Dedifferentiated amniotic fluid mesenchymal stem cell (primary cell): ENCODE data around the gene DACT2.
"Not testable (repeated sequence)": the region's sequence is repeated elsewhere in the genome, so short reads cannot be mapped to it uniquely, and the experiment has no call there.

ENCODE experiments used
- DNase-seq: peaks from one replicate; pipeline ENCODE4 v3.0.0-alpha.2; 2016; ENCODE audit errors: extremely low spot score

The DACT2 gene

GRCh38 chr6:168280899-168281245, 38.7 kb downstream of the DACT2 start:
- no peak for DNase-seq

DNA sequence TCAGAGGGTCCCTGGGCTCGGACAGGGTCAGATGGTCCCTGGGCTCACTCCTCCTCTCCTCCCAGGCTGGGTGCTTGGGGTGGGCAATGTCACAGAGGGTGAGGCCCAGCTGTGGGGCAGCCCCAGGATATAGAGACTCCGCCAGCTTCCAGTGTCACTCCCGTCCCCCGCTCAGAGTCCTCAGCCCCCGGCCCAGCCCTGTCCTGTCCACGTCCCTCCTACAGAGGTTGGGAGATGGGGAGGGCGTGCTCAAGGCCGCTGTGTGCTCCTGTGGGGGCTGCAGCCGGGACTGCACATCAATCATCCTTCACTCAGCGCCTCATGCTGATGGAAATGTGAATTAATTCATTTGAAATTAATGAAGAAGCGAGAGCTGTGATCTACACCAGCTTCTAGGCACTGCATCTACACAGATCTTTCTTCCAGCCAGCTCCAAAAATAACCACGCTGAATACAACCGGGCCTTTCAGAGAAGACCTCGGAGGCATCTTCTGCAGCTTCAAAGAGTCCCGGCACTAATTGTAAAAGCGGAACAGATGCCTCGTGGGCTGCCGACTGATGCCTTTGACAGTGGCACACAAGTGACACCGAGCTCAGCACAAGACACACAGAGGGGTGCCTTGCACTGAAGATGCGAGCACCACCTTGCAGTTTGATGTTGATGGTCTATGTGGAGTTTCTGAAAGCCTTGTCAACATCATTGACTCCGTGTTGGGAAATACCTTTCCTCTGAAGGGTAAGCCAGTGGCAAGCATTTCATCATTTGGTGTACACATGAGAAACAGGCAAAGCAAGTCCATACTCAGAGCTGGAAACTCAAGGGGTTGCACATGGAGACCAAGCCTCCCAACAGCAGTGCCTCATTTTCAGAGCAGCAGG, 39.3 kb downstream of the DACT2 start:
- DNase-seq, result no peak

- no peak for DNase-seq
Measured at GRCh38 chr6:168279403-168279935, 40.1 kb downstream of the DACT2 start.

GRCh38 chr6:168278904-168279303, 40.7 kb downstream of the DACT2 start:
- DNase-seq, result no peak

- no peak for DNase-seq
Measured at GRCh38 chr6:168277274-168277669, 42.3 kb downstream of the DACT2 start.

GRCh38 chr6:168276576-168277273, 42.9 kb downstream of the DACT2 start:
- no peak for DNase-seq

GRCh38 chr6:168275168-168275567, 44.4 kb downstream of the DACT2 start:
- no peak for DNase-seq

DNA sequence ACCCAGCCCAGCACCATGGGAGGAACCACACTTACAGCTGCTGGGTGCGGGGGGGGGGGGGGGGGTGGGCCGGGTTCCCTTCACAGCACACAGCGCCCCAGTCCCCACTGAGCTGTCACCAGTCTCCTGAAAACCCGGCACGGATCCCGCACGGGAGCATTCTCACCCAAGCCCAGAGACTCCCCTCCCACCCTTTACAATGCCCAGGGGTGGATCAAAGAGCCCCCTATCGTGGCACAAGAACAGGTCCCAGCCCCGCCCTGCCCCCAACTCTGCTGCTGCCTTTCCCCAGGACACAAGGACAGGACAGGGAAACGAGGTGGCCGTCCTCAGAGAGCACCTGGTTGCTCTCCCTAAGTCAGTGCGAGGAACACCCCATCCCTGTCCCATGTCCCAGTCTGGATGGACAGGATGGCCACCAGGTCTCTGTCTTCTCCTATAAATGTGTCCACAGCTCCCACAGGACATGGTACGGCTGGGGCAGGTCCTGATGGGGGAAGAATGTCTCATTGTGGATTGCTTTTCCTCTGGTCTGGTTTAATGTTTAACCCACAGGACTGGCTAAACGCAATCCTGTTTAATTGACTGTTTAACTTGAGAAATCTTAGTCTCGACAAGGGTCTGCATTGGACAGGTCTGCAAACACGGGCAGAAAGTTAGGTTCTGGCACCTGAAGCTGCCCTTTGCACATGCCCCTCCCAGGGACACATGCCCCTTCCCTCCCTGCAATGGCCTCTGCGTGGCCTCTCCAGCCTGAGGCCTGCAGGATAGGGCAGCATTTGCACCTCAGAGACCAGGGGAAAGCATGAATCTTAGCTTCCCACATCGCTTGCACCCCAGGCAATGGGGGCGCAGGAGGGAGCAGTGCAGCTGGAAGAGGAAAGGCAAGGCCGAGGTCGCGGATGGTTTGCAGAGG, 45.3 kb downstream of the DACT2 start:
- DNase-seq, result no peak

DNA sequence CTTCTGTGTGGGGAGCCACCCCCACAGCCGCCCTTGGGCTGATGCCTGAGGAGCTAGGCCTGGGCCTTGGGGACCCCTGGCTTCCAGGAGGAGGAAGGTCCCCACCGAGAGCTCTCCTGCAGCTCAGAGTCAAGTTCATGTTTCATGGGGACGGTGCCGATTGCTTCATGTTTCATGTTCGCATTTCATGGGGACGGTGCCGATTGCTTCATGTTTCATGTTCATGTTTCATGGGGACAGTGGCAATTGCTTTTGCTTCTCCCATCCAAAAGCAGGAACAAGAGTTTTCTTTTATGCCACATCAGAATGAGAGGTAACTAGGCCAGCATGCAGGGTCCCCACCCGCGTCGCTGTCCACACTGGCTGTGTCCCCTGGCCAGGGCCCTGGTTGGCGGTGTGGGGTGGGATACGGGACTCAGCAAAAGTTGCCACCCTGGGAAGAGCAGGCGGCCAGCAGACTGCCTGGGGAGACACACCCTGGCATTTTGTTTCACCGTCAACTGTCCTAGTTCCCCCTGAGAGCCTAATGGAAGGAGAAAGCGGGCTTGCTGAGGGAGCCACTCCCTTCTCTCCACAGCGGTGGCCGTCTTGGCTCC, 46.0 kb downstream of the DACT2 start:
- DNase-seq, result no peak

GRCh38 chr6:168272415-168273325, 46.9 kb downstream of the DACT2 start:
- no peak for DNase-seq

DNA sequence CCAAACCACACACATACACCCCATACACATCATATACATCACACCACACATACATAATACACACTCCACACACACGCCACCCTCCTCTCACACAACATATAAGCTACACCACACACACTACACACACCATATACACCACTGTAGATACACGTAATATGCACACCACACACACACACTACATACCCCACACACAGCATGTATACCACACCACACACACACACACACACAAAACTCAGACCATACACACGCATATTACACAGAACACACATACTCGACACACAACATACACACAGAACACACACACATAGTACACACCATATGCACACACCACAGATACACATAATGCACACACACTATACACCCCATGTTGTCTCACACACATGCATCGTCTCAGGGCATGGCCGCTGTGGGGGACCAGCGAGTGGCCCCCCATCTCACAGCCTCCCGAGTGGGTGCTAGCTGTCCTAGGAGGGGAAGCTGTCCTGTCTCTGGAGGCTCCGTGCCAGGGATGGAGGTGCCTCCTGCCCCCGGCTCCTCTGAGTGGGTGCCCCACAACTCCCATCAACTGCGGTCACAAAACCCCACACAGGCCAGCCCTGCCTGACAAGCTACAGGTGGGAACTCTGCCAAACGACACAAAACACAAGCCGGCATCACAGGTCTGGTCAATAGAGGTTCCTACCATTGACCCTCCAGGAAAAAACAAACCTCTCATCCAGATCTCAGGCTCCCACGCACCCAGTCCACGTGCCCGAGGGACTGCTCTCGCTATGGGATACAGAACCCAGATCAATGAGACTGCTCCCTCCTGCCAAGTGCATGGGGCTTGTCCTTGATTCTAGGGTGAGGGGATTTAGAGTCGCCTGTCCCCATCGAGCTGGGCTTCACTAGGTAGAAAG, 49.1 kb downstream of the DACT2 start:
- no peak for DNase-seq

DNA sequence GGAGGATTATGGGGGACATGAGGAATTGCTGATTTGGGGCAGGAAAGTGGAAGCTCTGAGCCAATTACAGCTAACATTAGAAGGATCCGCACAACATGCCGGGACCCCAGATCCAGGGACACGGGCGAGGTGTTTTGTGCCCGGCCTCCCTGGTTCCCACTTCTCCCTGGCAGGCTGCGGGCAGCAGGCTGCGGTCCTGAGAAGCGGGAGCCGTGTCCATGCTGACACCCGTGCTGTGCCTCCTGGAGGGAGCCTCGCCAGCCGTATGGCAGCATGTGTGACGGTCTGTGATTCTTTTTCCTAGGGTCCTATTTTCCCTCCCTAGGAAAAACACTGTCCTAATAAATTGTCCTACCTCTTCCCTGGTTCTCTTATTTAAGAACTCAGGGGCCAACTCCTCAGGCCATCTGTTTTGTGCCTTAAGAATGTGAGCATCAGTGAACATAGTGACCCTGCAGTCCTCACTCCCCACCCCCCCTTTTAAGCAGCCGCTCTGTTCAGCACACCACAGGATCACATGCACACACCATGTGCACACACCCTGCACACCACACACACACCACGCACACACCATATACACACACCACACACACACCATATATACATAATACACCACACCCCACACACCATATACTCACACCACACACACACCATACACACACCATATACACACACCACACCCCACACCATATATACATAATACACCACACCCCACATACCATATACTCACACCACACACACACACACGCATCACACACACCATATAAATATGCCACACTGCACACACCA, 49.9 kb downstream of the DACT2 start:
- no peak for DNase-seq

- DNase-seq, result no peak
Measured at GRCh38 chr6:168268755-168269154, 50.8 kb downstream of the DACT2 start.

- DNase-seq, result not testable (repeated sequence)
Measured at GRCh38 chr6:168267779-168268178, 51.8 kb downstream of the DACT2 start.

GRCh38 chr6:168265827-168266815, 53.5 kb downstream of the DACT2 start:
- DNase-seq, result no peak

DNA sequence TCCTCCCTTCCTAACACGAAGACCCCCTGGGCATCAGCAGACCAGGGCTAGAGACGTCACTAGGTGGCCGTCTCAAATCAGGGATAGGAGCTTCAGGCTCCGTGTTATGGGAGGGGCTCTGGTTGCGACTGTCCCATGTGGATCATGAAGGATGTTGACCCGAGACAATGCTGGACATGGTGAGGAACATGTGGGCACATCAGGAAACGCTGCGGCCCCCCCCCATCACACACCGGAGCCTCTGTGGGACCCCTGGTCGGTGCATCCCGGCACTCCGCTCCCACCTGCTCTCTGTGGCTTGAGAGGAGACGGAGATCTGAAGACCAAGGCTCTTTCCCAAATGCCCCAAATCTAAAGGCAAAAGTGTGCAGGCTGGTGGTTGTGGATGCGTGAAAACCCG, 54.2 kb downstream of the DACT2 start:
- DNase-seq, result no peak

GRCh38 chr6:168264593-168265335, 54.8 kb downstream of the DACT2 start:
- no peak for DNase-seq
